Heart left ventricle (tissue), 16 donors: ENCODE data around the gene DDT. TPM values are rescaled to one million over a fixed set of nuclear protein-coding genes. Genes with fewer than 3 reads are reported as not detected.
"Not testable (repeated sequence)": the region's sequence is repeated elsewhere in the genome, so short reads cannot be mapped to it uniquely, and the experiment has no call there.

Experiments used
- ATAC-seq, 4 donors: fragments of 200-7000 bp; cut with Tn5 transposase; one replicate each; pipeline ENCODE4 v1.9.1; 2020 to 2022; ENCODE audit warnings: moderate library complexity in 4 of 4, mild to moderate bottlenecking in 3 of 4, moderate number of reproducible peaks in 1 of 4
- DNase-seq, 5 donors: peaks; one replicate each; pipeline ENCODE4 v3.0.0-alpha.2; 2020
- H3K27ac ChIP-seq, 12 donors: fragments of 200-600 bp; sonication (generic) in 4 of 12; one replicate each; pipeline versions ENCODE4 v1.5.0 to v1.8.0; 2016 to 2022; ENCODE audit warnings: mild to moderate bottlenecking in 2 of 12
- H3K27me3 ChIP-seq, 9 donors: fragments of 200-600 bp; sonication (generic) in 2 of 9; one replicate each; pipeline versions ENCODE4 v1.5.1 to v1.8.0; 2016 to 2022; ENCODE audit warnings: mild to moderate bottlenecking in 3 of 9
- H3K36me3 ChIP-seq, 9 donors: fragments of 200-600 bp; sonication (generic) in 2 of 9; one replicate each; pipeline versions ENCODE4 v1.5.0 to v1.8.0; 2018 to 2022; ENCODE audit warnings: mild to moderate bottlenecking in 2 of 9
- H3K4me1 ChIP-seq, 12 donors: fragments of 200-600 bp; sonication (generic) in 4 of 12; one replicate each; pipeline versions ENCODE4 v1.5.0 to v1.8.0; 2016 to 2022; ENCODE audit warnings: mild to moderate bottlenecking in 3 of 12
- H3K4me3 ChIP-seq, 12 donors: fragments of 200-600 bp; sonication (generic) in 4 of 12; one replicate each; pipeline versions ENCODE4 v1.5.0 to v1.8.0; 2017 to 2022; ENCODE audit warnings: mild to moderate bottlenecking in 9 of 12, moderate library complexity in 4 of 12
- H3K9me3 ChIP-seq, 12 donors: fragments of 200-600 bp; sonication (generic) in 4 of 12; one replicate each; pipeline versions ENCODE4 v1.5.0 to v1.8.0; 2016 to 2022; ENCODE audit warnings: mild to moderate bottlenecking in 1 of 12
- POLR2A ChIP-seq, 2 donors: fragments of 450-650 bp; IDR thresholded peaks; one replicate each; pipeline ENCODE4 v1.6.1; 2017; ENCODE audit warnings: antibody characterized with exemption in 2 of 2, mild to moderate bottlenecking in 2 of 2, moderate library complexity in 2 of 2
- WGBS, 4 donors: extraction: QIAGEN DNeasy Blood & Tissue Kit in 2 of 4; methylation state at CpG; one replicate each; pipeline versions ENCODE4 v1.1.5 to v1.1.7; 2013 to 2018; 5-methylcytosine and 5-hydroxymethylcytosine counted together
- intact Hi-C, 10 donors: fragments of 100-400 bp; cut with DNase I; formaldehyde crosslinking; loops; one replicate each; pipeline versions ENCODE4 v1.11.1 to v1.14.2; 2022
- long read RNA-seq, 3 donors: library from polyadenylated mRNA; unstranded; transcript quantifications; one replicate each; pipeline ENCODE4 v2.0.0, GENCODE V29; 2020 to 2021
- polyA plus RNA-seq, 2 donors: library from polyadenylated mRNA; stranded (reverse); fragments of 200-250 nt; gene quantifications; one replicate each; pipeline ENCODE4 v1.2.3, GENCODE V29; 2013
- total RNA-seq, 9 donors: library from RNA; depleted of rRNA in 2 of 9; stranded (reverse); fragments of >200 nt in 2 of 9; fragmentation: NEBNext Ultra II Directional in 3 of 9; extraction: Animal tissue kit (Norgen Biotek cat#: 25700) in 3 of 9; gene quantifications; one replicate each; pipeline versions ENCODE4 v1.1.0 to v1.2.4, GENCODE V29; 2016 to 2023
- TF ChIP-seq, protein P1 (sequence below), 12 donors: fragments of 200-600 bp; sonication (generic) in 4 of 12; IDR thresholded peaks; one replicate each; pipeline versions ENCODE4 v1.5.0 to v1.8.0; 2018 to 2022; ENCODE audit warnings: antibody characterized with exemption in 12 of 12, mild to moderate bottlenecking in 5 of 12
- donor health status: ischemic (EF 13 %, LVEDD 7.1; RV severe dilation, severe dysfunction).
- donor health status: healthy with polysubstance abuse.
- donor health status: DM: no; HTN: yes; CAD: no.
- donor health status: DM: no; HTN: no; CAD: no.
- donor health status: ischemic (EF 25% LVEDD 6.9; RV normal size, moderate dysfunction).
- donor health status: ischemic (EF 25% LVEDD 5.7; RV mildly dilated, moderate dysfunction).
- donor health status: healthy.
- donor health status: DM: yes; HTN: yes; CAD: no.
- donor health status: ischemic (EF 35%, LVEDD 5.7; RV mildly dilated, moderate dysfunction).
- donor health status: nonischemic (EF 11% LVEDD 7.7; RV severe dilation, severe dysfunction).
- donor health status: DM: yes; HTN: yes; CAD: no.
- donor health status: PGD.
- donor health status: ischemic (EF 29% LVEDD 5.4; RV normal size, mild dysfunction).
- donor health status: nonischemic (EF 23%, LVEDD 6.1; RV moderate dilation, normal function).

Gene DDT
- 100 to 1,000 TPM; 117 to 210 (median 153) TPM for total RNA-seq
- polyA plus RNA-seq = 100 to 1,000 TPM; 301 to 399 TPM
- long read RNA-seq, donor 1, transcript DDT-202 (3 exons, 713 nt) = major isoform, 53 of 300 reads
- long read RNA-seq, donor 1, partial matches to known transcripts = 1 of 300 reads
- long read RNA-seq, donor 1, other reads (novel, unspliced or antisense) = 244 of 300 reads
- long read RNA-seq, donor 2, transcript DDT-202 (3 exons, 713 nt) = major isoform, 21 of 70 reads
- long read RNA-seq, donor 2, partial matches to known transcripts = 0 of 70 reads
- long read RNA-seq, donor 2, other reads (novel, unspliced or antisense) = 45 of 70 reads
- long read RNA-seq, donor 3, transcript DDT-202 (3 exons, 713 nt) = major isoform, 27 of 223 reads
- long read RNA-seq, donor 3, partial matches to known transcripts = 0 of 223 reads
- long read RNA-seq, donor 3, other reads (novel, unspliced or antisense) = 193 of 223 reads

- not testable (repeated sequence) for DNase-seq, H3K9me3 ChIP-seq, H3K27ac ChIP-seq, H3K27me3 ChIP-seq
- peaks cover 0 to 18% (median 1%) of the 10 kb centered on the region in 12 donors for H3K4me1 ChIP-seq
- peak within 1 kb of the TSS in 1 of 12 donors; percentile 28 for H3K4me3 ChIP-seq
- H3K36me3 ChIP-seq = peaks cover 0 to 26% (median 23%) of the 10 kb centered on the region in 9 donors
- WGBS, 4 donors = no CpG with 5 or more reads among the region's 29 CpGs
- ATAC-seq = peak; percentile 92 to 98 (median 96)
- intact Hi-C loops = loop anchor here in 3 of 10 donors (5.0 kb wide), 2 partner anchors 42 to 47 kb away; no protein-coding TSS in a partner anchor
Observed at GRCh38 chr22:23974345-23974744, at the start of gene DDT. TSS of gene DDT (minus strand) at chr22:23974441. CDS start at chr22:23974414, 27 bp downstream.

DNA sequence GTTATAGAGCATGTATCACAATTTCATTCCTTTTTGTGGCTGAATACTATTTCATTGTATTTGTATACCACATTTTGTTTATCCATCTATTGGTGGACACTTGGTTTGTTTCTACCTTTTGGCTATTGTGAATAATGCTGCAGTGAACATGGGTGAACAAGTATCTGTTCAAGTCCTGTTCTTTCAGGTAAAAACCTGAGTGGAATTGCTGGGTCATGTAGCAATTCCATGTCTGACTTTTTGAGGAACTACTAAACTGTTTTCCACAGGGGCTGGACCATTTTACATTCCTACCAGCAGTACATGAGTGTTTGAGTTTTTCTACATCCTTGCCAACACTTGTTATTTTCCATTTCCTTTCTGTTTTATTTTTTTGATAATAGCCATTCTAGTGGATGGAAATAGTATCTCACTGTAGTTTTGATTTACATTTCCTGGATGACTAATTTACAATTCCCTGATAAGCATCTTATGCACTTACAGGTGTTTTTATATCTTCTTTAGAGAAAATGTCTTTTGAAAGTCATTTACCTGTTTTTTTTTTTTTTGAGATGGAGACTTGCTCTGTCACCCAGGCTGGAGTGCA lies 49.1 kb upstream of the DDT start:
- H3K4me3 ChIP-seq = no peak overlapping the region
- ATAC-seq (no peak), DNase-seq (no peak)
- peaks cover 0 to 18% (median 0%) of the 10 kb centered on the region in 12 donors for H3K9me3 ChIP-seq
- peaks cover 0 to 13% (median 0%) of the 10 kb centered on the region in 9 donors for H3K36me3 ChIP-seq
- intact Hi-C loops = no loop called here
- peaks cover 0 to 10% (median 0%) of the 10 kb centered on the region in 12 donors for H3K4me1 ChIP-seq
- TF ChIP-seq POLR2A (IDR thresholded peaks at IDR 0.05) = no peak
- TF ChIP-seq, protein P1, sequence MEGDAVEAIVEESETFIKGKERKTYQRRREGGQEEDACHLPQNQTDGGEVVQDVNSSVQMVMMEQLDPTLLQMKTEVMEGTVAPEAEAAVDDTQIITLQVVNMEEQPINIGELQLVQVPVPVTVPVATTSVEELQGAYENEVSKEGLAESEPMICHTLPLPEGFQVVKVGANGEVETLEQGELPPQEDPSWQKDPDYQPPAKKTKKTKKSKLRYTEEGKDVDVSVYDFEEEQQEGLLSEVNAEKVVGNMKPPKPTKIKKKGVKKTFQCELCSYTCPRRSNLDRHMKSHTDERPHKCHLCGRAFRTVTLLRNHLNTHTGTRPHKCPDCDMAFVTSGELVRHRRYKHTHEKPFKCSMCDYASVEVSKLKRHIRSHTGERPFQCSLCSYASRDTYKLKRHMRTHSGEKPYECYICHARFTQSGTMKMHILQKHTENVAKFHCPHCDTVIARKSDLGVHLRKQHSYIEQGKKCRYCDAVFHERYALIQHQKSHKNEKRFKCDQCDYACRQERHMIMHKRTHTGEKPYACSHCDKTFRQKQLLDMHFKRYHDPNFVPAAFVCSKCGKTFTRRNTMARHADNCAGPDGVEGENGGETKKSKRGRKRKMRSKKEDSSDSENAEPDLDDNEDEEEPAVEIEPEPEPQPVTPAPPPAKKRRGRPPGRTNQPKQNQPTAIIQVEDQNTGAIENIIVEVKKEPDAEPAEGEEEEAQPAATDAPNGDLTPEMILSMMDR (IDR thresholded peaks at IDR 0.05) = no peak
- no peak overlapping the region for H3K27ac ChIP-seq
- no peaks in the 10 kb centered on the region for H3K27me3 ChIP-seq

DNA sequence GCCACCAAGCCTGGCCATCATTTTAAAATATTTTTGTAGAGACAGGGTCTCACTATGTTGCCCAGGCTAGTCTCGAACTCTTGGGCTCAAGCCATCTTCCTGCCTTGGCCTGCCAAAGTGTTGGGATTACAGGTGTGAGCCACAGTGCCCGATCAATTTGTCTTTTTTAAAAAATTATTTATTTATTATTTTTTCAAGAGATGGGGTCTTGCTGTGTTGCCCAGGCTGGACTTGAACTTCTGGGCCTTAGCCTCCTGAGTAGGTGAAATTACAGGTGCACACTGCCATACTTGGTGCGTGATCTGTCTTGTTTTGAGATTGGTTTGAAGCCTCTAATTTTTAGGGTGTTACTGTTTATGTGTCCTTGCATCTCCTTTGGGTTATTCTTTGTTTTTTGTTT lies 47.1 kb upstream of the DDT start:
- 94 to 98% (median 96%) methylated on average over 3 of the region's 3 CpGs for WGBS, 4 donors
- Histone ChIP-seq H3K9me3 (peaks cover 0 to 18% (median 0%) of the 10 kb centered on the region in 12 donors), H3K27ac (no peak overlapping the region), H3K4me1 (peaks cover 0 to 9% (median 0%) of the 10 kb centered on the region in 12 donors), H3K4me3 (no peak overlapping the region), H3K36me3 (peaks cover 0 to 19% (median 5%) of the 10 kb centered on the region in 9 donors), H3K27me3 (no peaks in the 10 kb centered on the region)
- DNase-seq (no peak), ATAC-seq (no peak)
- TF ChIP-seq POLR2A (IDR thresholded peaks at IDR 0.05) = no peak
- TF ChIP-seq, protein P1 (IDR thresholded peaks at IDR 0.05) = no peak
- intact Hi-C loops = no loop called here

GRCh38 chr22:24016156-24016555 lies 41.9 kb upstream of the DDT start:
- intact Hi-C loops = loop anchor here in 1 of 10 donors (5.0 to 10.0 kb wide), 2 partner anchors 41 to 139 kb away; no protein-coding TSS in a partner anchor
- TF ChIP-seq, protein P1 (IDR thresholded peaks at IDR 0.05) = no peak
- TF ChIP-seq POLR2A (IDR thresholded peaks at IDR 0.05) = no peak
- Histone ChIP-seq H3K4me1 (peaks cover 0 to 18% (median 12%) of the 10 kb centered on the region in 12 donors), H3K4me3 (no peak overlapping the region), H3K9me3 (peaks cover 0 to 3% (median 0%) of the 10 kb centered on the region in 12 donors), H3K27ac (no peak overlapping the region), H3K36me3 (peaks cover 0 to 12% (median 5%) of the 10 kb centered on the region in 9 donors), H3K27me3 (no peaks in the 10 kb centered on the region)
- ATAC-seq (no peak), DNase-seq (no peak)
- WGBS, 4 donors = 95 to 100% (median 98%) methylated on average over 1 of the region's 1 CpG
